DMS53 treated with DMSO at 0.1 percent for 48 hours (cell line): ENCODE measurements around the gene PRDM16.

Source experiments
- DNase-seq: peaks from one replicate; lab custom pipeline; 2025; ENCODE audit not compliant: unreplicated experiment; lab: John Stamatoyannopoulos, UW

PRDM16 gene

DNA sequence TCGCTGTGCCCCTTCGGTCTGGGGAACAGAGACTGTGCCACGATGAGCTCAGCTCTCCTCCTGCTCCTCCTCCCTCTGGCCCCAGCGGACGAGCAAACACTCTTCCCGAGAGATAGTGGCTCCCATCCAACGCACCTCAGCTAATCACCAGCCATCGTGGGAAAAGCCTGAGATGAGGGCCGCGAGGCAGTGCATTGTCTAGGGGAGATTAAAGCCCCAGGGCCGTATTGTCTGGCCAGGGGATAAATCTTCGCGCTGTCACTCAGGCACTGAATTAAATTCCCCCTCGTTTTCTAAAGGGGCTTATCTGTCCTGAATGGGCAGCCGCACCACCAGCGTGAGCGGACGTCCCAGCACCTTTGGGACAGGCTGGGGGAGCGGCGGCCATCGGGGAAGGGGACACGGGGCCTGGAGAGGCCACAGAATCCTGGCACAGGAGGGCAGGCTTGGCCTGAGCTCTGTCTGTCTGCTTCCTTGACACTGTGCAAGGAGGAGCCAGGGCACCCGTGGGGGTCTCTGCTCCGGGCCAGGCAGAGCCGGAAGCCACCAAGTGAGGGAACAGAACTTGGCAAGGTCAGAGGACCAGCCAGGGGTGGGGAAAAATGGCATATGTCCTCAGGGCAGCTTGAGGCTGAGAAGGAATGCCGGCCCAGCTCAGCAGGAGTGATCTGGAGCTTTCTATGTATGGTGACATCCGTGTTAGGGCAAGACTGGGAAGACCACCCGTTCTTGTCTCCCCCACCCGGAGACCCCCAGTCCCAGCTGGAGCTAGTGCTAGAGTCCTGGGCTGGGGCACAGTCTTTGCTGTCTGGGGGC, 32.3 kb downstream of the PRDM16 start:
- no peak for DNase-seq

DNA sequence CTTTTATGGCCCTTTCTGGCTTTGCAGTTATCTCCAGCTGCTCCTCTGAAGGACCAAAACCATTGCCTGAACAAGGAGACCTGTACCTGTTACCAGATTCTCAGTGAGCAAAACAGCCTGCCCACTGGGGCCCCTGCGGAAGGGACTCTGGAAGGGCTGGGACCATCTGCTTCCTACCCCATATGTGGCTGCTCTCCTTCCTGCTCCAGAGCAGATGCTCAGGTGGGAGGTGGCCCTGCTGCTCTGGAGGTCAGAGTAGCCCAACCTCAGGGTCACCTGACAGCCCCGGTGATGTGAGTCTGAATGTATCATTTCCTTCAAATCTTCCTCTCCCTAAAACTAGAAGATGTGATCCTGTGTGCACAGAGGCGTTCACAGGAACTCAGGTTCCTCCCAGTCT, 33.6 kb downstream of the PRDM16 start:
- no peak for DNase-seq

DNA sequence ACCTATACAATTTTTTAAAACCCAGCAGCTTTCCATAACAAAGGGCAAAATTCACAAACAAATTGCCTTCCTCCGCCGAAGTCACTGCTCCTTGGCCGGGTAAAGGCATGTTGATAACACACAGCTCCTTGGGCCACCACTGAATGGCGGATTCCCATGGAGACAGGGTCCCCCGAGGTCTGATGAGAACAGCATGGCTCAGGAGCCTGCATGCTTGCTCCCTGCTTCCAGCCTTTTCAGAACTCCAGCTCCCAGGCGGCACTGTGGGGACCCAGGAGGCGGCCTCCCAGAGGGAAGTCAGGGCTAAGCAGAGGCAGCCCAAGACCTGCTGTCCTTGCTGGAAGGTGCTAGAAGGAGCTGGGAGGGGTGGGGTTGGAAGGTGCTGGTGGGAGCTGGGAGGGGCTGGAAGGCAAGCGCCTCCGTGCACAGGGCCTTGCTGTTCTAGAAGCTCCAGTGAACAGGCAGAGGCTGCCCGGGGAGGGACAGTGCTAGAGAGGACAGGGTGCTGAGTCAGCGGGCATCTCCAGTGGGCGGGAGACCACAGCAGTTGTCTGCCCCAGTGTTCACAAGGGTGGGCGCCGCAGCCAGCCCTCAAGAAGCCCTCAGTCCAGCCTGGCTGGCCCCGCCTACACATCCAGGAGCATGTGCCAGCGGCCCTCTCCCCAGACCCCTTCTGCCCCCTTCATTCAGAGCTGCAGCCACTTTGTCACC, 35.1 kb downstream of the PRDM16 start:
- DNase-seq, result no peak

DNA sequence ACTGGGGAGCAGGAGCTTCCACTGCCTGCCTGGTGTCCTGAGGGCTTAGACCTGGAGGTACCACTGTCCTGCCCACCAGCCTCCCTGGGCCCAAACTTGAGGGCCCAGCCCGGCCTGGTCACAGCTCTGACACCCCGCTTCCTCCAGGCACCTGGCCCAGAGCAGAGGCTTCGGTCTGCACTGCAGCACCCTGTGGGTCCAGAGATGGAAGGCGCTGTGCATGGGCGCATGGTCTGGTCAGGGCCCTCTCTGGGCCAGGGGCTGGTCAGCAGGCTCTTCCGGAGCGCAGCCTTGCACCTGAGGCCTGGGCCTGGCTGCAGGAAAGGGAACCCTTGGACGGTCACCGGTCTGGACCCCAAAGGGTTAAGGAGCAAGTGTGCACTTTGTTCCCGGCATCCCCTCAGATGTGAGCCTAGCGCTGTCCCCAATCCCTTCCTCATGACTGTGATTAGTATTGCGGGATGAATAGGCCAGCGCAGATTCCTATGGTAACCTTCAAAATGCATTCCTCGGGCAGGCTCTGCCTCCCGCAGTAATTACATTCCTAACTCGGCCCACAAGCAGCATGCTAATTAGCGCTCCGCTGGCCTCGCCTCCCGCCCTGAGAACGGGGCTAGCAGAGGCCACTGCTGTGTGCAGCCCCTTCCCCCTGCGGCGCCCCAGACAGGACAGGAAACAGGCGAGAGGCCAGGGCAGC, 36.3 kb downstream of the PRDM16 start:
- no peak for DNase-seq

DNA sequence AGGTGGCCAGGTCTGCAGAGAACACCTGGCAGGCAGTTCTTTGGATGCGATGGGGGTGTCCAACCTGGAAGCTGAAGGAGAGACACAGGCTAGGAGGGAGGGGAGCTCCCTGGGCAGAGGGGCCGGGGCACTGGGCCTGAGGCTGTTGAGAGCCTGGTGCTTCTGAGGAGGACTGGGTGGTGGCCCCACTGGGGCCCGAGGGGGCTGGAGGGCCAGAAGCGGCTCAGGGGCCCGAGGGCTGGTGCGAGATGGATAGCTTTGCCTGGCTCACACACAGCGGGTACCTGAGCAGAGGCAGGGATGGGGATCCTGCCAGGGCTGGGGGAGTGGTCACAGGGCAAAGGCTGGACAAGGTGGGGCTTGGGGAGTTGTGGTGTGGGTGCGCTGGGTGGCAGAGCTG, 37.2 kb downstream of the PRDM16 start:
- DNase-seq, result no peak

DNA sequence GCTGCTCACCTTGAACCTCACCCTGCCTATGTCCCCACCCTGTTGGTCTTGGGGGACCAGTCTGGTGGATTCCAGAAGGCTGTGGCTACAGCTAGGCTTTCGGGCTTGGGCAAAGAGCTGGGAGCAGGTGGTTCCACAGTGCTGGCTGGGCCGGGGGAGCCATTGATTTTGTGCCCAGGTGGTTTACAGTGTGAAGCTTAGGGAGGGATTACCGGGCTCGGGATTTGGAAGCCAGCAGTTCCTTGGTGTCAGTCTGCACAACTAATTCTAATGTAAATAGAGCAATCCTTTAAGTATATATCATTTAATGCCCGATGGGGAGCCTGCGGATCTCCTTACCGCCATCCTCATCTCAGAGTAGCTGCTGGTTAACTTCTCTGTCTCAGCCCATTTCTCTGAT, 38.2 kb downstream of the PRDM16 start:
- DNase-seq, result no peak

GRCh38 chr1:3109355-3109754, 40.4 kb downstream of the PRDM16 start:
- no peak for DNase-seq

- no peak for DNase-seq
Observed at GRCh38 chr1:3111348-3112021, 42.5 kb downstream of the PRDM16 start.

DNA sequence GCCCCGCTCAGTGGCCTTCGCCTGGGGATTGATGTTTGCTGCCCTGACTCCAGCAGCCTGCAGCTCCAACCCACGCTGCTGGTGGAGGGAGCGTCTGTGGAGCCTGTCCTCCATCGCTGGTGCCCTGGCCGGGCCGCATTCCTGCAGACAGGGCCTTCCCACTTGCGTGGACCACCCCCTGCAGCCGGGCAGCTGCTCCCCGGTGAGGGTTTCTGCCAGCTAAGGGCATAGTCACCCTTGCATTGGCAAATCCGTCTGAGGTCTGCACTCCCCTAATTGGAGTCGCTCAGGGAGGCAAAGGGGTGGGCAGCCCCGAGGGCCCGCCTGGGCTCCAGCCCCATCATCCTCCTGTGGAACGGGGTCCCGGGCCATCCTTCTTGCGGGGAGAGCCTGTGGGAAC, 43.5 kb downstream of the PRDM16 start:
- DNase-seq, result no peak

DNA sequence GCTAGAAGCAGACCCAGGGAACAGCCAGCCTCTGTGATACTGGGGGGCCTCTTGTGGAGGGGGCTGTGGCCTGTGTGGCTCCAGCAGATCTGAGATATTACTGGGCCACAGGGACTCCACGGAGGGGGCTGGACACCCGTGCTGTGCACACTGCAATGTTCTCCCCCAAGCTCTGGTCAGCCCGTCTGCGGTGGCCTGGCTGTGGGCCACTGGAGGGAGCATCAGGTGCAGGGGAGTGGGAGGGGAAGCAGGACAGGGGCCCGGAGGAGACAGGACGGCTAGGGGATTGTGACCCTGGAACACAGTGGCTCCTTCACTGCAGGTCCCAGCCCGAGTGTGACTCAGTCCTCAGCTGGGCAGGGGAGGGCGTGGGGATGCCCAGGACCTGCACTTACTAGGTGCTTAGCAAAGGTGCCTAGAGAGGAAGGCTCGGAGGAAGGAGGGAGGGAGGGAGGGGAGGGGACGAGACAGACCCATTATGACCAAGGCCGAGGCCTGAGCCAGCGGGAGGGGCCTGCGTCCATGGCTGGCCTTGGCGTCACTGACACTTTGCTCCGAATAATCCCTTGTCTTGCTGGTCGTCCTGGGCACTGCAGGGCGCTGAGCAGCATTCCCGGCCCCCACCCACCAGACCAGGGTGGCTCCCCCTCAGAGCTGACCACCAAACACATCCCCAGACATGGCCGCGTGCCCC, 44.2 kb downstream of the PRDM16 start:
- no peak for DNase-seq

DNA sequence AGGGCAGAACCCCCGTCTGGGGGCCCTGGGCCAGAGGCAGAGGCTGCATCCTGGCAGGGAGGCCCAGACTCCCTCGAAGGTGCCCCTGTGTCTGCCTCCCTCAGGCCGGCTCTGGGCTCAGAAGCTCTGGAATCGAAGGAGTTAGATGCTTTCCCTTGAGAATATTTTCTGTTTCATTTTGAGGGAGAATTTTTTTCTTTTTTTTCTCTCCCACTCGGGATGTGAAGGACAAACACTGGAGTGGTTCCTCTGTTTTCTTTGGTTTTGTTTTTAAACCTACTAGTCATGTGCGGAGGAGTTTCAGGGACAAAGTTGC, 44.7 kb downstream of the PRDM16 start:
- DNase-seq, result no peak

GRCh38 chr1:3114131-3114744, 45.2 kb downstream of the PRDM16 start:
- no peak for DNase-seq

DNA sequence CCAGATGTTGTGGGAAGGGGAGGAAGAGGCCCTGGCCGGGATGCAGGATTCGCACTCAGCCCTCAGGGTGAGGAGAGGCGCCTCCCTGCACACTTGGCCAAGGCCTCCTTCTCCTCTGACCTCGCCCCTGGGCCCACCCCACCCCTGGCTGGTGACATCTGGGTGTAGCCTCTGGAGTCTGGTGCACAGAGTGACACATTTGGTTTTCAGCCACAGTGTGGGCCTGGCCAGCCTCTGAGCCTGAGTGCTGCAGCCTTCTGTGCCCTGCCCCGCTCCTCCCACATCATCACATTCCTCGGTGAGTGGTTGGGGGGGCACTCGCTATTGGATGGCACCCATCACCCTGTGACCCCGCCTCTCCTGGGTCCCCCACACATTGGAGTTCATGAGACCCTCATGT, 45.8 kb downstream of the PRDM16 start:
- no peak for DNase-seq

DNA sequence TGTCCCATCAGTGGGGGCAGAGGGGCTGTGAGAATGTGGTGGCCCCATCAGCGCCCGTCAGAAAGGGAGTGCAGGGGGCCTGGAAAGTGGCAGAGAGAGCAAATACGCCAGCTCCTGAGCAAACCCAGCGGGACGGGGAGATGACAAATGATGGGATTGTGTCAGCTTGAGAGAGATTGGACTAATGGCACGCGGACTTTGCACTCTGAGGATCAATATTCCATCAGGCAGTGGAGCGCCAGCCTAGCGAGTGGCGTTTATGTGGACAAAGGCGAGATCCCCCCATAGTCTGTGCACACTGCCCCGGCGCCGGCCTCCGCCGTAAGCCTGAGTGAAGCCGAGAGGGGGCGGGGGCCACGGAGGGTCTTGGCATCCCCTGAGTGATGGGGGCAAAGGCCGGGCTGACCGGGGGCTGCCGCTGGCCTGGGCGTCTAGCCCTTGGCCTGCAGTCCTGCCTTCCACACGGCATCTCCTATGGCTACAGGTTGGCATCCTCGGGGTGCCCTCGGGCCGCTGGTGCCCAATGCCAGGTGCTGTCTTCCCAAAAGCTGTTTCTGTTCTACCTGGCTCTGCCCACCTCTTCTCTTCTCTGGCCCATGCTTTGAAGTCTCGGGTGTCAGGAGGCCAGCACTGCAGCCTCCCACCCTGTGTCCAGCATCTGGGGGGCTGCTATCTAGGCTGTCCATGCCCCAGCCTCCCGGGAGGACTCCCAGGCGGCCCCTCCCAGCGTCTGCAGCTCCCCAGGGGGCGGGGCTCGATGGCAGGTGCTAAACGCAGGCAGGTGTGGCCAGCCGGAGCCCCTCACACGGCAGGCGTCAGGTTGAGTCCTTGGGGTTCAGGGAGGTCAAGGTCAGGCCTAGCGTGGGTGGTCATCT, 46.5 kb downstream of the PRDM16 start:
- no peak for DNase-seq

- DNase-seq, result no peak
Observed at GRCh38 chr1:3116150-3116510, 47.1 kb downstream of the PRDM16 start.

DNA sequence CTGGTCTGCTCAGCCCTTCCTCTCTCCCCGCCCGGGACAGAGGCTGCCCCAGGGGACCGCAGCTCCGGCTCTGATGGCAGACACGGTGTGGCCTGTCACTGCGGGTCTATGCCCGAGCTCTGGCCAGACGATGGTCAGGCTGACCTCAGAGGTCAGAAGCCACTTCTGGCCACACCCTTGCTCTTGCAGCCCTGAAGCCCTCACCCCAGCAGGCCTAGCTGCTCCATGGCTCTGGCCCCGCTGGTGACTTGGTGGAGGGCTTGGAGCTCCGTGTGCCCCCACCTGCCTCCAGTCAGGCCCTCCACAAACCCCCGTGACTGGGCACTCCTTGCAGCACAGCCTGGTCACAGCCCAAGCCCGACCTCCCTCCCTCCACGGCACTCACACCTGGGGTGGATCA, 47.6 kb downstream of the PRDM16 start:
- no peak for DNase-seq

- no peak for DNase-seq
Observed at GRCh38 chr1:3117879-3118278, 48.9 kb downstream of the PRDM16 start.

GRCh38 chr1:3119061-3119460, 50.1 kb downstream of the PRDM16 start:
- DNase-seq, result no peak

DNA sequence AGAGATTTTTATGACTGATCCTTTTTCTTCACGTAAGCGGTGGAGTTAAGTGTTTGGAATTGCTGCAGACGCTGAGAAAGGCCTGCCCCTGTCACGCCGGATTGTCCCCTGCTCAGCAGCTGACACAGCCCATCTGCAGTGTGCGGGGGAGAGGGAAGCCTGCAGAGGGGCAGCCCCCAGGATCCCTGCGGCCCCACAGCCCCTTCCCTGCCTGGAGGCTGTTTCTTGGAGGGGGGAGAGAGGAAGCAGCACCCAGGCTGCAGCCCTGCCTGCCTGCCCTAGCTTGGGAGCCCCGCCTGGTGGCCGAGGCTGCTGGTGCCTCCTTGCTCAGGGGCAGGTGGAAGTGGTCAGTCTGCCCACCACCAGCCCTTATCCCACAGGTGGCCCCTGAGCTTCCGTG, 50.7 kb downstream of the PRDM16 start:
- DNase-seq, result no peak

DNA sequence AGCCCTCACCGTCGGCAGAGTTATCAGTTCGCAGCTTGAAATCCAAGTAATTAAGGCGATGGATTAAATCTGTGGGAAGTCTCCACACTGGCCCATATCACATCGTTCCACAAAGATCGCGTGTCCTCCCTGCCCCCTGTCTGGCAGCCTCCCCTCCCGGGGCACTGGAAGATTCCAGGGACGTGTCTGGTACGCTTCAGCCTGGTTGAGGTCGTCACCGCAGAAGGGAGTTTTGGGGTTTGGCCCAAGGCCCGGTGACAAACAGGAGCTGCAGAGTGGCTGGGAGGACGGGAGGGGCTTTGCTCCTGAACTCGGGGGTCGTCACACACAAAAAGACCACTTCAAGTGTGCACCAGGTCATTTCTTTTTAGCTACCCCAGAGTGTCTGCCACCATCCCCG, 51.1 kb downstream of the PRDM16 start:
- DNase-seq, result no peak
